OCI-LY7 (cell line): ENCODE data around the gene SLC4A9. TPM values are rescaled to one million over a fixed set of nuclear protein-coding genes. Genes with fewer than 3 reads are reported as not detected.

Source experiments
- BruUV-seq: library from RNA; stranded (reverse); fragments of 400-500 nt; replicated peaks from 2 replicates; lab custom pipeline; 2021; lab: Mats Ljungman, UMichigan
- CTCF ChIA-PET: fragments of 300-600 bp; sonication (Branson Sonifier 250); formaldehyde crosslinking; loops from one replicate; lab custom pipeline; 2022; ENCODE audit warnings: antibody characterized with exemption; ENCODE audit not compliant: unreplicated experiment; lab: Charles Lee
- POLR2A ChIA-PET: fragments of 300-600 bp; sonication (Branson Sonifier 250); formaldehyde crosslinking; loops from one replicate; lab custom pipeline; 2022; ENCODE audit warnings: antibody characterized with exemption; lab: Charles Lee
- DNase-seq: peaks from one replicate; pipeline ENCODE4 v3.0.0-alpha.2; 2015; ENCODE audit warnings: low spot score
- H2AFZ ChIP-seq: fragments of 200-600 bp; sonication (generic), shearing (Covaris generic); 2 replicates; pipeline ENCODE4 v1.6.1; 2014; ENCODE audit warnings: mild to moderate bottlenecking, antibody characterized with exemption, low read length, moderate library complexity
- H3K27ac ChIP-seq: fragments of 200-600 bp; sonication (generic); 2 replicates; pipeline ENCODE4 v1.5.1; 2014; ENCODE audit warnings: mixed run types, low read depth, mild to moderate bottlenecking, moderate library complexity, low read length, inconsistent platforms; ENCODE audit not compliant: poor library complexity, severe bottlenecking
- H3K36me3 ChIP-seq: fragments of 200-600 bp; sonication (generic); 2 replicates; pipeline ENCODE4 v1.6.1; 2014; ENCODE audit warnings: mild to moderate bottlenecking, antibody characterized with exemption, low read length, moderate library complexity, mixed read lengths; ENCODE audit not compliant: insufficient read depth
- H3K4me1 ChIP-seq: fragments of 200-600 bp; sonication (generic); 2 replicates; pipeline ENCODE4 v1.5.1; 2014; ENCODE audit warnings: mild to moderate bottlenecking, low read length; ENCODE audit not compliant: insufficient read depth, poor library complexity, severe bottlenecking
- H3K4me2 ChIP-seq: fragments of 200-600 bp; sonication (generic); 2 replicates; pipeline ENCODE4 v1.6.1; 2014; ENCODE audit warnings: mild to moderate bottlenecking, low read length
- H3K4me3 ChIP-seq: fragments of 200-600 bp; sonication (generic); 2 replicates; pipeline ENCODE4 v1.5.1; 2014; ENCODE audit warnings: mild to moderate bottlenecking, low read depth, low read length; ENCODE audit not compliant: poor library complexity, severe bottlenecking
- H3K79me2 ChIP-seq: fragments of 200-600 bp; sonication (generic); 2 replicates; pipeline ENCODE4 v1.6.1; 2016; ENCODE audit warnings: low read depth, mild to moderate bottlenecking, low read length, moderate library complexity, mixed read lengths; ENCODE audit not compliant: insufficient read depth
- H3K9me2 ChIP-seq: fragments of 200-600 bp; sonication (generic); 2 replicates; pipeline ENCODE4 v1.6.1; 2016; ENCODE audit warnings: mild to moderate bottlenecking, low read length, mixed read lengths; ENCODE audit not compliant: insufficient read depth
- H3K9me3 ChIP-seq: fragments of 200-600 bp; sonication (generic); 2 replicates; pipeline ENCODE4 v1.6.1; 2014; ENCODE audit warnings: mild to moderate bottlenecking, mixed run types, low read length, mixed read lengths
- H4K20me1 ChIP-seq: fragments of 200-600 bp; sonication (generic); 2 replicates; pipeline ENCODE4 v1.6.1; 2014; ENCODE audit warnings: mild to moderate bottlenecking, antibody characterized with exemption, low read length, moderate library complexity, mixed read lengths; ENCODE audit not compliant: insufficient read depth
- CTCF ChIP-seq: fragments of 200-600 bp; sonication (generic); conservative IDR thresholded peaks from 2 replicates; pipeline ENCODE4 v1.5.1; 2014; ENCODE audit warnings: mild to moderate bottlenecking, antibody characterized with exemption, low read length, moderate library complexity, mixed read lengths
- EZH2phosphoT487 ChIP-seq: fragments of 200-600 bp; sonication (generic); IDR thresholded peaks from 2 replicates; pipeline ENCODE4 v1.6.1; 2018; ENCODE audit warnings: low read depth, borderline replicate concordance, mild to moderate bottlenecking, mixed run types, antibody characterized with exemption, low read length, moderate library complexity, mixed read lengths
- intact Hi-C: fragments of 100-400 bp; cut with micrococcal nuclease; formaldehyde crosslinking; loops from one replicate; pipeline ENCODE4 v1.10.0; 2022; ENCODE audit not compliant: unreplicated experiment
- total RNA-seq, 2 experiments: library from RNA; depleted of rRNA in 1 of 2; stranded (reverse); fragments of >200 nt in 1 of 2; shearing (Covaris generic) in 1 of 2; gene quantifications; 2 replicates each; pipeline ENCODE4 v1.2.3, GENCODE V29; 2014 to 2022

Gene SLC4A9
- total RNA-seq, 2 experiments from 2014 or later: 0.22 to 2.6 TPM

- Histone ChIP-seq H3K4me1 (no peaks in the 10 kb centered on the region), H3K27ac (no peak overlapping the region), H4K20me1 (no peaks in the 10 kb centered on the region), H2AFZ (no peak overlapping the region), H3K4me2 (no peak overlapping the region), H3K9me2 (no peaks in the 10 kb centered on the region), H3K9me3 (no peaks in the 10 kb centered on the region), H3K4me3 (no peak overlapping the region), H3K36me3 (no peaks in the 10 kb centered on the region), H3K79me2 (no peaks in the 10 kb centered on the region)
- peak; percentile 56 for DNase-seq
- ChIA-PET POLR2A (interaction anchor here (0.6 to 0.9 kb wide), 2 partner anchors 38 to 274 kb away, joined by 4 to 8 read pairs; partner anchors contain the start of genes IK and NDUFA2), CTCF (interaction anchor here (0.6 to 1.5 kb wide), 5 partner anchors 9 to 88 kb away, joined by 3 to 4 read pairs (median 3); no protein-coding TSS in a partner anchor)
- no TSS peak for BruUV-seq
- TF ChIP-seq CTCF (peak; percentile 87), EZH2phosphoT487 (no peak)
- intact Hi-C loops: loop anchor here (5.0 kb wide), 1 partner anchor 264 kb away; the partner anchor contains the start of gene TMCO6
These were observed 13.0 kb downstream of the SLC4A9 start for GRCh38 chr5:140372971-140373487.

GRCh38 chr5:140381351-140381750 lies 21.4 kb downstream of the SLC4A9 start:
- POLR2A ChIA-PET: interaction anchor here (1.0 kb wide), 1 partner anchor 23 kb away, joined by 3 read pairs; no protein-coding TSS in a partner anchor

More at GRCh38 chr5:140381351-140381750, 21.4 kb downstream of the SLC4A9 start:
- Histone ChIP-seq H3K4me2 (no peak overlapping the region), H3K79me2 (no peaks in the 10 kb centered on the region), H3K36me3 (no peaks in the 10 kb centered on the region), H3K9me3 (no peaks in the 10 kb centered on the region), H2AFZ (no peak overlapping the region), H4K20me1 (no peaks in the 10 kb centered on the region), H3K4me3 (no peak overlapping the region), H3K27ac (no peak overlapping the region), H3K4me1 (no peaks in the 10 kb centered on the region), H3K9me2 (no peaks in the 10 kb centered on the region)
- no peak for DNase-seq
- BruUV-seq: no TSS peak
- intact Hi-C loops: no loop called here
- TF ChIP-seq EZH2phosphoT487 (no peak), CTCF (no peak)
- CTCF ChIA-PET: interaction anchor here (0.6 kb wide), 1 partner anchor 35 kb away, joined by 8 read pairs; the partner anchor contains the start of gene HBEGF
